ENCODE data around the gene APBA2. TPM values are rescaled to one million over a fixed set of nuclear protein-coding genes. Genes with fewer than 3 reads are reported as not detected.

APBA2 gene
- total and polyA plus RNA-seq, 11 donors, result 0.16 to 1.3 (median 0.40) TPM; not detected in 2

DNA sequence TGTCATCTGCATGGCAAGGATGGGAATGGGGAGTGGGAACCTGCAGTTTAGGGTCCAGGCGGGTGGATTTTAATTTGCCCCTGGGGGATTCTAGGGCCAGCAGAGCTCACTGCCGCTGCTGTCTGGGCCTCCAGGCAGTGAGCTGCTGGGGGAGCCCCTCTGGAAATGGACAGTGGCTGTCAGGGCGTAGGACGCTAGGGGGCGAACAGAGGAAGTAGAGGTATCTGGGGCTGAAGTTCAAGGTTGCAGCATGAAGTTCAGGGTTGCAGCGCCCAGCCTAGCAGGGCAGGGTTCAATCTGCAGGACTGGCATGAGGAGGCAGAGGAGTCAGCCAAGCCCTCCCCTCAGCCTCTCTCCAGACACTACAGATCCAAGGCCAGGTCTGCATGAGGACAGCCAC, 49.5 kb downstream of the APBA2 start:
- Histone ChIP-seq H3K36me3 (no peaks in the 10 kb centered on the region), H3K27me3 (no peaks in the 10 kb centered on the region), H3K4me1 (no peaks in the 10 kb centered on the region), H3K27ac (no peak overlapping the region), H3K9me3 (peaks cover 0 to 5% (median 0%) of the 10 kb centered on the region in 12 donors), H3K4me3 (no peak overlapping the region)
- ATAC-seq, result no peak
- no peak for DNase-seq
- intact Hi-C loops (cut with DNase I), result no loop called here
- WGBS, 4 donors, result 47 to 63% (median 56%) methylated on average over 6 of the region's 6 CpGs
- TF ChIP-seq, protein P1, sequence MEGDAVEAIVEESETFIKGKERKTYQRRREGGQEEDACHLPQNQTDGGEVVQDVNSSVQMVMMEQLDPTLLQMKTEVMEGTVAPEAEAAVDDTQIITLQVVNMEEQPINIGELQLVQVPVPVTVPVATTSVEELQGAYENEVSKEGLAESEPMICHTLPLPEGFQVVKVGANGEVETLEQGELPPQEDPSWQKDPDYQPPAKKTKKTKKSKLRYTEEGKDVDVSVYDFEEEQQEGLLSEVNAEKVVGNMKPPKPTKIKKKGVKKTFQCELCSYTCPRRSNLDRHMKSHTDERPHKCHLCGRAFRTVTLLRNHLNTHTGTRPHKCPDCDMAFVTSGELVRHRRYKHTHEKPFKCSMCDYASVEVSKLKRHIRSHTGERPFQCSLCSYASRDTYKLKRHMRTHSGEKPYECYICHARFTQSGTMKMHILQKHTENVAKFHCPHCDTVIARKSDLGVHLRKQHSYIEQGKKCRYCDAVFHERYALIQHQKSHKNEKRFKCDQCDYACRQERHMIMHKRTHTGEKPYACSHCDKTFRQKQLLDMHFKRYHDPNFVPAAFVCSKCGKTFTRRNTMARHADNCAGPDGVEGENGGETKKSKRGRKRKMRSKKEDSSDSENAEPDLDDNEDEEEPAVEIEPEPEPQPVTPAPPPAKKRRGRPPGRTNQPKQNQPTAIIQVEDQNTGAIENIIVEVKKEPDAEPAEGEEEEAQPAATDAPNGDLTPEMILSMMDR (IDR thresholded peaks at IDR 0.05), result peak in 3 of 12 donors; percentile 16 to 23 (median 20)
- no peak for TF ChIP-seq POLR2A (IDR thresholded peaks at IDR 0.05)

DNA sequence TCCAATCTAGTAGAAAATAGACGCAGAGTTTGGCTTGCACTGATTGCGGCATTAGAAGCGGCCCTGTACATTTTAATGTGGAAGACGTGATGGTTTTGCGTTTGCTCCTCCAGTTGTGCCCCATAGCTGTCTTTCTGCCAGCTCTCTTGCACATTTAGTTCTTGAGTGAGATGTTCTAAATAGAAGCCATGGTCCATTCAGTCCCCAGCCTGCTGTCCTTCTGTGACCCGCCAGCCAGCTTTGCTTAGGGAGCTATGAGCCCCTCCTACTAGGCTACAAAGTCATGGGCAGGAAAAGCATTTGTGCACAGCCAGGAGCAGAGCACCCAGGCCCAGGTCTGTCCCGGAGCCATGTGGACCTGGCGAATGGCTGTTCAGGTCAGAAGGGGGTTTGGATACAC, 50.3 kb downstream of the APBA2 start:
- Histone ChIP-seq H3K9me3 (peaks cover 0 to 5% (median 0%) of the 10 kb centered on the region in 12 donors), H3K4me1 (no peaks in the 10 kb centered on the region), H3K4me3 (no peak overlapping the region), H3K27me3 (no peaks in the 10 kb centered on the region), H3K27ac (no peak overlapping the region), H3K36me3 (no peaks in the 10 kb centered on the region)
- 80 to 89% (median 85%) methylated on average over 8 of the region's 8 CpGs for WGBS, 4 donors
- intact Hi-C loops (cut with DNase I), result no loop called here
- no peak for DNase-seq
- TF ChIP-seq, protein P1 (IDR thresholded peaks at IDR 0.05), result no peak
- TF ChIP-seq POLR2A (IDR thresholded peaks at IDR 0.05), result no peak
- ATAC-seq, result peak in 3 of 4 donors; percentile 16 to 73 (median 62)

DNA sequence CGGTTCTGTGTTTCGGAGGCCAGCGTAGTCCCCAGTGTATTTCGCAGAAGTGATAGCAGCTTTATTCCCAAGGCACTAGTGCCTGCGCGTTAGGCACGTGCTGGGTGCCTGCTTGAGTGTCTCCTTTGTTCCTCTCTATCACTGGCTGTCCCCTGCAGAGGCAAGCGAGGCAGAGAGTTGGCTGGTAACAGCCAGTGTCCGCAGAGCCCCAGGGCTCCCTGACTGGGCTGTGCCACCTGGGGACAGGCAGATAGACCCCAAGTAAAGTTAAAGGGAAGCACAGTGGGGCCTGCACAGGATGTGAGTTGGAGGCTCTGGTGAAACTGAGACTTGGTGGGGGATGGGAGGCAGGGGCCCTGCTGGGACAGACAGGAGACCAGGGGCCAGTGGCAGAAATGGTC, 50.7 kb downstream of the APBA2 start:
- H3K27ac ChIP-seq, result no peak overlapping the region
- DNase-seq (no peak), ATAC-seq (peak in 1 of 4 donors; percentile 20)
- H3K4me3 ChIP-seq, result no peak overlapping the region
- 71 to 83% (median 75%) methylated on average over 5 to 9 of the region's 9 CpGs for WGBS, 4 donors
- H3K36me3 ChIP-seq, result no peaks in the 10 kb centered on the region
- no peaks in the 10 kb centered on the region for H3K27me3 ChIP-seq
- intact Hi-C loops (cut with DNase I), result no loop called here
- peaks cover 0 to 5% (median 0%) of the 10 kb centered on the region in 12 donors for H3K9me3 ChIP-seq
- H3K4me1 ChIP-seq, result no peaks in the 10 kb centered on the region
- no peak for TF ChIP-seq POLR2A (IDR thresholded peaks at IDR 0.05)
- TF ChIP-seq, protein P1 (IDR thresholded peaks at IDR 0.05), result no peak

DNA sequence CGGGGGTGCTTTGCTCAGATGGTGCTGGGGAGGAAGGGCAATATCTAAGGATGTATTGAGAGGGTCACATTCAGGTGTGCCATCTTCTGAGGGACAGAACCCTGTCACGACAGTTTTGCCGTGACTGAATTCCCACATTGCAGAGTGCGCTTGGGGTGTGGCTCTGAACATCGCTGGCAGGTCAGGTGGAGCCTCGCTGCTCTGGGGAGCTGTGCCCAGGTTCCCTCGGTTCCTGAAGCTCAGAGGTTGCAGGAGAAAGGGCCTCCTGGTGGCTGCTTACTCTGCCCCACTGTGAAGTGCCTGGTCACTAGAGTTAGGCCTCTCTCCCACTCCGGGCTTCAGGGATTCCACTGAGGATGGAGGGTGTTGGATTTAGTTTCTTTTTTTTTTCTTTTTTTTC, 51.5 kb downstream of the APBA2 start:
- no peak for TF ChIP-seq POLR2A (IDR thresholded peaks at IDR 0.05)
- TF ChIP-seq, protein P1 (IDR thresholded peaks at IDR 0.05), result no peak
- 88 to 97% (median 89%) methylated on average over 7 to 8 of the region's 8 CpGs for WGBS, 4 donors
- Histone ChIP-seq H3K9me3 (peaks cover 0 to 5% (median 0%) of the 10 kb centered on the region in 12 donors), H3K4me1 (no peaks in the 10 kb centered on the region), H3K4me3 (no peak overlapping the region), H3K27me3 (no peaks in the 10 kb centered on the region), H3K27ac (no peak overlapping the region), H3K36me3 (no peaks in the 10 kb centered on the region)
- ATAC-seq, result no peak
- intact Hi-C loops (cut with DNase I), result no loop called here
- DNase-seq, result no peak

Measured in heart left ventricle (tissue), 16 donors.